Mammary epithelial cell (primary cell): Measurements from ENCODE around the gene TSPAN18.

Source experiments
- EZH2 ChIP-seq: IDR thresholded peaks from 2 replicates; pipeline ENCODE4 v1.6.1; 2012; ENCODE audit warnings: low read length, inconsistent platforms, borderline replicate concordance
- TF ChIP-seq, protein P1 (sequence below), 2 donors: IDR thresholded peaks in 1 of 2; conservative IDR thresholded peaks in 1 of 2; 2 replicates each; pipeline ENCODE4 v1.5.1; 2011 to 2012; ENCODE audit warnings: inconsistent platforms in 2 of 2, low read length in 2 of 2, mild to moderate bottlenecking in 2 of 2, control low read depth in 1 of 2, low read depth in 1 of 2; ENCODE audit not compliant: insufficient read depth in 1 of 2; ENCODE audit errors: extremely low read depth in 1 of 2

- TF ChIP-seq EZH2 = no peak
- TF ChIP-seq, protein P1, sequence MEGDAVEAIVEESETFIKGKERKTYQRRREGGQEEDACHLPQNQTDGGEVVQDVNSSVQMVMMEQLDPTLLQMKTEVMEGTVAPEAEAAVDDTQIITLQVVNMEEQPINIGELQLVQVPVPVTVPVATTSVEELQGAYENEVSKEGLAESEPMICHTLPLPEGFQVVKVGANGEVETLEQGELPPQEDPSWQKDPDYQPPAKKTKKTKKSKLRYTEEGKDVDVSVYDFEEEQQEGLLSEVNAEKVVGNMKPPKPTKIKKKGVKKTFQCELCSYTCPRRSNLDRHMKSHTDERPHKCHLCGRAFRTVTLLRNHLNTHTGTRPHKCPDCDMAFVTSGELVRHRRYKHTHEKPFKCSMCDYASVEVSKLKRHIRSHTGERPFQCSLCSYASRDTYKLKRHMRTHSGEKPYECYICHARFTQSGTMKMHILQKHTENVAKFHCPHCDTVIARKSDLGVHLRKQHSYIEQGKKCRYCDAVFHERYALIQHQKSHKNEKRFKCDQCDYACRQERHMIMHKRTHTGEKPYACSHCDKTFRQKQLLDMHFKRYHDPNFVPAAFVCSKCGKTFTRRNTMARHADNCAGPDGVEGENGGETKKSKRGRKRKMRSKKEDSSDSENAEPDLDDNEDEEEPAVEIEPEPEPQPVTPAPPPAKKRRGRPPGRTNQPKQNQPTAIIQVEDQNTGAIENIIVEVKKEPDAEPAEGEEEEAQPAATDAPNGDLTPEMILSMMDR (conservative IDR thresholded peaks at IDR 0.05 in 1 of 2, IDR thresholded peaks at IDR 0.05 in 1 of 2; ENCODE audit: extremely low read depth in 1 of 2, insufficient read depth in 1 of 2, low read depth in 1 of 2, low read length in 2 of 2) = no peak
These were observed 21.8 kb downstream of the TSPAN18 start for GRCh38 chr11:44748606-44749005.
